GM18508 (cell line): ENCODE results near the gene LYPD3.
A peak's percentile ranks its signal among the peaks of the same experiment; 100 is the strongest.

Source experiments
- ATAC-seq: cut with Tn5 transposase; IDR thresholded peaks from one replicate; pipeline ENCODE4 v1.9.1; 2021; ENCODE audit warnings: moderate number of reproducible peaks; ENCODE audit not compliant: insufficient read depth, unreplicated experiment

LYPD3 gene

GRCh38 chr19:43488179-43488578, 22.8 kb upstream of the LYPD3 start:
- no peak for ATAC-seq

DNA sequence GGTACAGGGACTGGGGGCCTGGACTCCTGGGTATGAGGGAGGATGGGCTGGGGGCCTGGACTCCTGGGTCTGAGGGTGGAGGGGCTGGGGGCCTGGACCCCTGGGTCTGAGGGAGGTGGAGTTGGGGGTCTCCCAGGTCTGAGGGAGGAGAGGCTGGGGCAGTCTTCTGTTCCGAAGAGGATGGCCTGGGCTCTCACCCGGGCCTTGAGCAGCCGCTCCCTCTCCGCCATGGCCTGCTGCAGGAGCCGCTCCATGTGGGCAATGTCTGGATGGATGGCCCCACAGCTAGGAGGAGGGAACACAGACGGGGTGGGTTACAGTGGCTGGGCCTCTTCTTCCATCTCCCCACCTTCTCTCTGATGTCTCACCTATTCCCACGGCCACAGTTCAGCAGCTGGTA, 21.0 kb upstream of the LYPD3 start:
- no peak for ATAC-seq

DNA sequence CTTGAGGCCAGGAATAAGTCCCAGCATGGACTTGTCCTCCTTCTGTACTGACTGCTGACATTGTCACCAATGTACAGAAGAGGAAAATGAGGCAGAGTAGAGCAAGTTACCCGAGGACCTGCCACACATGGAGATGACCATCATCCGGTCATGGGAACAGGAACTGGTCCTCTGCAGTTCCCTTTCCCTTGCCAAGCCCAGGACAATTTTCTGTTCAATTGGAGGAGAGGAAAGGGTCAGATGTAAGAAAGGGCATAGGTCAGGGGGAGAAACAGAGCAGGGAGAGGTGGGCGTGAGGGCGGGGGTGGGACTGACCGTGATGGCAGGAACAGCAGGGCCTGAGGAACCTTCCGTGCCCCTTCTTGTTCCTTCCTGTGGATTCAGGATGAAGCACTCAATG, 20.5 kb upstream of the LYPD3 start:
- no peak for ATAC-seq

GRCh38 chr19:43483281-43483680, 17.9 kb upstream of the LYPD3 start:
- no peak for ATAC-seq

- no peak for ATAC-seq
Measured at GRCh38 chr19:43482193-43482592, 16.8 kb upstream of the LYPD3 start.

DNA sequence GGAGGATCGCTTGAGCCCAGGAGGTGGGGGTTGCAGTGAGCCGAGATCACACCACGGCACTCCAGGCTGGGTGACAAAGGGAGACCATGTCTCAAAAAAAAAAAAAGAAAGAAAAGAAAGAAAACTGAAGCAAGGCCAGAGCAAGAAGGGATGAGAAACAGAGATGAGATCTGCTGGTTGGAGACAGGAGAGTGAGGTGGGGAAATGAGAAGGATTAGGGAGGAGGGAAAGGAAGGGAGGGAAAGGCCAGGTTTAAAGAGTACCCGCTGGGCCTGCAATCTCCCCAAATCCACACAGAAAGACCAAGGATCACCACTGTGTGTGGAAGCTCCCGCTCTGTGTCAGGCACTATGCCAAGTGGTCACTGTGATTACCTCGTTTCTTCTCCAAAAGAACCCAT, 16.3 kb upstream of the LYPD3 start:
- no peak for ATAC-seq

DNA sequence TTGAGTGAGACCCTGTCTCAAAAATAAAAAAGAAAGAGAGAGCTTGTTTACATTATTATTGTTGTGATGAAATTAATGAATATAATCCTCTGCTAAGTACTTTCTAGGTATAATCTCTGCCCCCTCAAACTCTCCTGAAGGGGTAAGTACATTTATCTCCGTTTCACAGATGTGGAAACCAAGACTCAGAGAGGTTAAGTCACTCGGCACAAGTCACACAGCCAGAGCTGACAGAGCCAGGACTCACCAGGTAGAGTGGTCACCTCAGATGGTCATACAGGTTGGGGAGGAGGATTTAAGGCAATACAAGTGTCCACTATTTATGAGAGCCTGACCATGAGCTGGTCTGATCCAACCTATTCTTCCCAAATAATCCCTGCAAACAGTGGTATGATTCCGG, 15.2 kb upstream of the LYPD3 start:
- ATAC-seq = no peak

DNA sequence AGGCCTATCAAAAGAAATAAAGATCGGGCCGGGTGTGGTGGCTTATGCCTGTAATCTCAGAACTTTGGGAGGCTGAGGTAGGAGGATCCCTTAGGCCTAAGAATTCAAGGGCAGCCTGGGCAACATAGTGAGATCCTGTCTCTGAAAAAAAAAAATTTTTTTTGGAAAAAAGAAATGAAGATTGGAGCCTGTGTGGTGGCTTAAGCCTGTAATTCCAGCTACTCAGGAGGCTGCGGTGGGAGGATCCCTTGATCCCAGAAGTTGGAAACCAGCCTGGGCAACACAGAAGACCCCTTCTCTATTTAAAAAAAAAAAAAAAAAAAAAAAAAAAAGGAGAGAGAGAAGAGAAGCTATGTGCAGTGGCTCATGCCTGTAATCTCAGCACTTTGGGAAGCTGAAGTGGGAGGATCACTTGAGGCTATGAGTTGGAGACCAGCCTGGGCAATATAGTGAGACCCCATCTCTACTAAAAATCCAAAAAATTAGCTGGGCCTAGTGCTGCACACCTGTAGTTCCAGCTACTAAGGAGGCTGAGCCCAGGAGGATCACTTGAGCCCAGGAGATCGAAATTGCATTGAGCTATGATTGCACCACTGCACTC, 14.7 kb upstream of the LYPD3 start:
- no peak for ATAC-seq

GRCh38 chr19:43479226-43479625, 13.8 kb upstream of the LYPD3 start:
- ATAC-seq = no peak

- ATAC-seq = no peak
Measured at GRCh38 chr19:43478323-43478722, 12.9 kb upstream of the LYPD3 start.

DNA sequence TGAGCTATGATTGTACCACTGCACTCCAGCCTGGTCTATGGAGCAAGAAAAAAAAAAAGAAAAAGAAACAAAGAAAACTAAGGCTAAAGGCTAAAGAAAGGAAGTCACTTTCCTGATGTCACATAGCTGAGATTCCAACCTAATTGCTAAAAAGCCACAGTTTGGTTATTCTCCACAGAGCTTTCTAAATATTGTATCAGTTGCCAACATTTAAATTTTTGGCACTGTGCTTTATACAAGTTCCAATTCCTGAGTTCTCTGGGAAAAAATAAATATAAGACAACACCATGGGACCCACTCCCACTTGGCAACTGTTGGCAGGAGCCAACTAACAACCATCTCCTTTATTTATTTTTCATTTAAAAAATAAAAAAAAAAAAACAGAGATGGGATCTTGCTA, 11.2 kb upstream of the LYPD3 start:
- ATAC-seq = no peak

- ATAC-seq = no peak
Measured at GRCh38 chr19:43474986-43475705, 9.7 kb upstream of the LYPD3 start.

GRCh38 chr19:43474487-43474886, 9.1 kb upstream of the LYPD3 start:
- no peak for ATAC-seq

GRCh38 chr19:43471091-43471490, 5.7 kb upstream of the LYPD3 start:
- no peak for ATAC-seq

- ATAC-seq = no peak
Measured at GRCh38 chr19:43470288-43470687, 4.9 kb upstream of the LYPD3 start.

DNA sequence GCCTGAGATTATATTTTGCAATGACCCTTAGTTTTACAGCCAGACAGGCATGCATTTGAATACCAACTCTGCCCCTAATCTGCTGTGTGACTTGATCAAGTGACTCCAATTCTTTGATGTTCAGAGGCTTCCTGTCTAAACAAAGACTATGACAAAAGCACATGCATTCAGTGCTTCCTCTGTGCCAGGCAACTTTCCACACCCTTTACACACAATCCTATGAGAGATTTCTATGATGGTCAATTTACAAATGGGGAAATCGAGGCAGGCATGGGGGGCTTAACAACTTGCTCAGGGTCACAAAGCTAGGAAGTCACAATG, 3.7 kb upstream of the LYPD3 start:
- no peak for ATAC-seq

DNA sequence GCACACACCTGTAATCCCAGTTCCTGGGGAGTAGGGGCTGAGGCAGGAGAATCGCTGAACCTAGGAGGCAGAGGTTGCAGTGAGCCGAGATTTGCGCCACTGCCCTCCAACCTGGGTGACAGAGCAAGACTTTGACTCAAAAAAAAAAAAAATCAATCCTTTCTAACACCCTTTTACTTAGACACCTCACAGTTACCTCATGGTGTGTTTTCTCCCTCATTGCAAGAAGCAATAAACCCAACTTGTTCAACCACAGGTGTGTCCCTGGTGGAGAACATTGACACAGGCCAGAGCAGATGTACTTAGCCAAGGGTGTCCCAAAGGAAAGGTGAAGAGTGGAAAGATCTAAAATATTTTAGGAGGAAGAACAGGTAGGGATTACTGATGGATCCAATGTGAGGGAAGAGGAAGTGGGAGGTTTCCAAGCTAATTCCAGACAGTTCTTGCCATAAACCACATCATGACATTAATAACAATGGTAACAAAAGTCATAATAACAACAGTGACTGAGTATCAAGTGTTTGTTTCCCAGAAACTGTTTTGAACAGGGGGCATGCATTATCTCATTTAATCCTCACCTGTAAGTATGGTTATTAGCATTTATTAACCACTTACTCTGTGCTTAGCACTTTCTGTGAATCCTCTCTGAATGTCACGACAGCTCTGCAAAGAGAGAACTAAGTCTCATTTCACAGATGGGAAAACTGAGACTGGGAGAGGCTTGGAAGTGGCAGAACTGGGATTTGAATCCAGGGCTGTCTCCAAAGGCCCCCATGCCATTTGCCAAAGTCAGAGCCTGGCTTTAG, 3.1 kb upstream of the LYPD3 start:
- ATAC-seq = no peak

GRCh38 chr19:43467730-43468129, 2.3 kb upstream of the LYPD3 start:
- no peak for ATAC-seq

- no peak for ATAC-seq
Measured at GRCh38 chr19:43467276-43467675, 1.9 kb upstream of the LYPD3 start.

GRCh38 chr19:43466793-43467192, 1.4 kb upstream of the LYPD3 start:
- no peak for ATAC-seq

DNA sequence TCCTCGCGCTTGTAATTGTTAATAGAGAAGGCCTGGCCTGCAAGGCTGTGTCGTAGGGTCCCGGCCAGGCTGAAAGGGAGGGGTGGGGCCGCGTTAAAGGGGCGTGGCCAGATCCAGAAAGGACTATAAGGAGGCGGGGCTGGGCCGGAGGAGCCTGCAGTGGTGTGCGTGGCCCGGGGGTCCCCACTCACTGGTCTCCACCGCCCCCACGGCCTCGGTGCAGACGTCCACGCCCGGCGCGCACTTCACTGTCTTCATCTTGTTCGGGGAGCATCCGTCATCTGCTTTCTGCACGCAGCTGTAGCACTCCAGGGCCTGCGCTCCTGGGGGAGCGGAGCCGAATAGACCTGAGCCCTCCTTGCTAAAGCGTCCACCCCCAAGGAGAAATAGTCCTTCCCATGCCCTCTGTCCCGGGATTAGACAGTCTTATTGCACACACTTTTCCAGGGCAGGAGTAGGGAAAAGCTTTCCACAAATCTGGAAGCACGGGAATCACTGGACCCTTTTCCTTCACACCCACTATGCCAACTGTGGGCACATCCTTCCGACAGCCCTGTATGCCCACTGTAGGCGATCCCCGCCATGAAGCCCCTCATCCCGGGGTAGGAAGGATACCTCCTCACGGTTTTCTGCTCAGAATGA, 1.2 kb downstream of the LYPD3 start:
- peak; percentile 31 for ATAC-seq
